ENCODE data around the gene CHAD.

Gene CHAD

GRCh38 chr17:50414808-50415207 is 53.9 kb downstream of the CHAD start:
- H3K36me3 ChIP-seq (ENCODE audit: insufficient read depth), result no peaks in the 10 kb centered on the region
- H2AFZ ChIP-seq (ENCODE audit: low read depth), result no peak overlapping the region
- no peaks in the 10 kb centered on the region for H4K20me1 ChIP-seq (ENCODE audit: insufficient read depth)
- H3K79me2 ChIP-seq (ENCODE audit: insufficient read depth, low read depth), result no peaks in the 10 kb centered on the region
- H3K4me1 ChIP-seq (ENCODE audit: low read depth, poor library complexity, severe bottlenecking), result no peaks in the 10 kb centered on the region
- no peak overlapping the region for H3K9ac ChIP-seq
- no peaks in the 10 kb centered on the region for H3K27me3 ChIP-seq (ENCODE audit: insufficient read depth, low read depth)
- TF ChIP-seq CTCF (conservative IDR thresholded peaks at IDR 0.05; ENCODE audit: low read depth, low read length), result no peak
- no peak overlapping the region for H3K4me3 ChIP-seq (IDR thresholded peaks at IDR 0.05; ENCODE audit: insufficient read depth, low read depth, low read length)
- H3K27ac ChIP-seq, result no peak overlapping the region
- no peak overlapping the region for H3K4me2 ChIP-seq

Measured in KMS-11 (cell line).